Measurements from ENCODE around the gene ERV3-1. TPM values are rescaled to one million over a fixed set of nuclear protein-coding genes. Genes with fewer than 3 reads are reported as not detected.
A peak's percentile ranks its signal among the peaks of the same experiment; 100 is the strongest.
"Not testable (repeated sequence)": the region's sequence is repeated elsewhere in the genome, so short reads cannot be mapped to it uniquely, and the experiment has no call there.

ERV3-1 gene
- 6.9 and 11.3 TPM in 2 replicates for total RNA-seq

- peak; percentile 81 for DNase-seq (ENCODE audit: low read depth, low spot score)
Measured at GRCh38 chr7:65006094-65006992, at the start of gene ERV3-1. ERV3-1 (minus strand) TSS chr7:65006687; CDS start chr7:64993026, 13,661 bp downstream.

- DNase-seq (ENCODE audit: low read depth, low spot score) = not testable (repeated sequence)
Measured at GRCh38 chr7:65055786-65056185, 49.3 kb upstream of the ERV3-1 start.

- DNase-seq (ENCODE audit: low read depth, low spot score) = not testable (repeated sequence)
Measured at GRCh38 chr7:65054466-65054994, 48.0 kb upstream of the ERV3-1 start.

- DNase-seq (ENCODE audit: low read depth, low spot score) = not testable (repeated sequence)
Measured at GRCh38 chr7:65051654-65052053, 45.2 kb upstream of the ERV3-1 start.

GRCh38 chr7:65051139-65051538 lies 44.7 kb upstream of the ERV3-1 start:
- not testable (repeated sequence) for DNase-seq (ENCODE audit: low read depth, low spot score)

GRCh38 chr7:65046329-65046728 lies 39.8 kb upstream of the ERV3-1 start:
- DNase-seq (ENCODE audit: low read depth, low spot score) = not testable (repeated sequence)

- DNase-seq (ENCODE audit: low read depth, low spot score) = not testable (repeated sequence)
Measured at GRCh38 chr7:65045589-65045988, 39.1 kb upstream of the ERV3-1 start.

- not testable (repeated sequence) for DNase-seq (ENCODE audit: low read depth, low spot score)
Measured at GRCh38 chr7:65038767-65039166, 32.3 kb upstream of the ERV3-1 start.

GRCh38 chr7:65037740-65038688 lies 31.5 kb upstream of the ERV3-1 start:
- peak; percentile 62 for DNase-seq (ENCODE audit: low read depth, low spot score)

- not testable (repeated sequence) for DNase-seq (ENCODE audit: low read depth, low spot score)
Measured at GRCh38 chr7:65036526-65036925, 30.0 kb upstream of the ERV3-1 start.

- not testable (repeated sequence) for DNase-seq (ENCODE audit: low read depth, low spot score)
Measured at GRCh38 chr7:65035469-65035868, 29.0 kb upstream of the ERV3-1 start.

GRCh38 chr7:65034120-65034782 lies 27.8 kb upstream of the ERV3-1 start:
- DNase-seq (ENCODE audit: low read depth, low spot score) = not testable (repeated sequence)

GRCh38 chr7:65033391-65033790 lies 26.9 kb upstream of the ERV3-1 start:
- not testable (repeated sequence) for DNase-seq (ENCODE audit: low read depth, low spot score)

GRCh38 chr7:65025023-65025422 lies 18.5 kb upstream of the ERV3-1 start:
- not testable (repeated sequence) for DNase-seq (ENCODE audit: low read depth, low spot score)

- not testable (repeated sequence) for DNase-seq (ENCODE audit: low read depth, low spot score)
Measured at GRCh38 chr7:65020978-65021377, 14.5 kb upstream of the ERV3-1 start.

GRCh38 chr7:65009881-65010280 lies 3.4 kb upstream of the ERV3-1 start:
- not testable (repeated sequence) for DNase-seq (ENCODE audit: low read depth, low spot score)

- DNase-seq (ENCODE audit: low read depth, low spot score) = not testable (repeated sequence)
Measured at GRCh38 chr7:65009394-65009793, 2.9 kb upstream of the ERV3-1 start.

GRCh38 chr7:65007036-65007435 lies 549 bp upstream of the ERV3-1 start:
- not testable (repeated sequence) for DNase-seq (ENCODE audit: low read depth, low spot score)

- DNase-seq (ENCODE audit: low read depth, low spot score) = no peak
Measured at GRCh38 chr7:65004575-65004974, 1.9 kb downstream of the ERV3-1 start.

- no peak for DNase-seq (ENCODE audit: low read depth, low spot score)
Measured at GRCh38 chr7:65002972-65003585, 3.4 kb downstream of the ERV3-1 start.

Data from pulmonary artery endothelial cell (primary cell).